Neuronal stem cell (in vitro differentiated cells): Measurements from ENCODE around the gene RARB.

Source experiments
- DNase-seq: peaks from one replicate; pipeline ENCODE4 v3.0.0-alpha.2; 2013; ENCODE audit warnings: low spot score
- H2AFZ ChIP-seq: one replicate; pipeline ENCODE4 v1.6.1; 2013; ENCODE audit warnings: mild to moderate bottlenecking, low read length, inconsistent platforms
- H2AK5ac ChIP-seq: 2 replicates; pipeline ENCODE4 v1.6.1; 2013; ENCODE audit warnings: low read depth, mild to moderate bottlenecking, inconsistent platforms, low read length, moderate library complexity, mixed read lengths
- H2BK120ac ChIP-seq: 2 replicates; pipeline ENCODE4 v1.6.1; 2013; ENCODE audit warnings: low read depth, mild to moderate bottlenecking, inconsistent platforms, low read length, moderate library complexity, mixed read lengths
- H2BK12ac ChIP-seq: one replicate; pipeline ENCODE4 v1.6.1; 2013; ENCODE audit warnings: low read length, inconsistent platforms
- H2BK15ac ChIP-seq: 2 replicates; pipeline ENCODE4 v1.6.1; 2013; ENCODE audit warnings: mild to moderate bottlenecking, low read length, inconsistent platforms, mixed read lengths
- H2BK5ac ChIP-seq: one replicate; pipeline ENCODE4 v1.6.1; 2013; ENCODE audit warnings: inconsistent platforms, mild to moderate bottlenecking, low read length, moderate library complexity
- H3K14ac ChIP-seq: one replicate; pipeline ENCODE4 v1.6.1; 2013; ENCODE audit warnings: low read length, inconsistent platforms
- H3K18ac ChIP-seq: 2 replicates; pipeline ENCODE4 v1.6.1; 2013; ENCODE audit warnings: low read length, inconsistent platforms
- H3K23ac ChIP-seq: 2 replicates; pipeline ENCODE4 v1.6.1; 2013; ENCODE audit warnings: low read depth, mild to moderate bottlenecking, mixed read lengths, low read length, inconsistent platforms; ENCODE audit not compliant: poor library complexity
- H3K27ac ChIP-seq: replicated peaks from 3 replicates; pipeline ENCODE4 v1.5.1; 2013; ENCODE audit warnings: low read length, inconsistent platforms
- H3K27me3 ChIP-seq, 3 experiments: 2 replicates each; pipeline ENCODE4 v1.6.1; 2013; ENCODE audit warnings: low read length in 3 of 3, mild to moderate bottlenecking in 2 of 3, inconsistent platforms in 1 of 3, low read depth in 1 of 3, mixed read lengths in 1 of 3, moderate library complexity in 1 of 3; ENCODE audit not compliant: control insufficient read depth in 3 of 3, insufficient read depth in 3 of 3
- H3K36me3 ChIP-seq, 2 donors: replicated peaks in 1 of 2; 2 replicates each; pipeline ENCODE4 v1.6.1; 2013; ENCODE audit warnings: low read length in 2 of 2; ENCODE audit not compliant: control insufficient read depth in 2 of 2, insufficient read depth in 2 of 2
- H3K4ac ChIP-seq: 2 replicates; pipeline ENCODE4 v1.6.1; 2013; ENCODE audit warnings: inconsistent platforms, mild to moderate bottlenecking, low read length, moderate library complexity
- H3K4me1 ChIP-seq, 2 donors: 1 replicate in 1 of 2; 2 replicates in 1 of 2; pipeline ENCODE4 v1.6.1; 2013; ENCODE audit warnings: low read length in 2 of 2, low read depth in 1 of 2; ENCODE audit not compliant: control insufficient read depth in 2 of 2, insufficient read depth in 1 of 2
- H3K4me2 ChIP-seq: one replicate; pipeline ENCODE4 v1.6.1; 2013; ENCODE audit warnings: mild to moderate bottlenecking, low read length, inconsistent platforms; ENCODE audit not compliant: insufficient read depth, poor library complexity, severe bottlenecking
- H3K4me3 ChIP-seq, 2 donors: 2 replicates each; pipeline ENCODE4 v1.5.1; 2013; ENCODE audit warnings: low read length in 2 of 2, mild to moderate bottlenecking in 2 of 2, inconsistent platforms in 1 of 2, moderate library complexity in 1 of 2
- H3K79me1 ChIP-seq: one replicate; pipeline ENCODE4 v1.6.1; 2013; ENCODE audit warnings: low read depth, mild to moderate bottlenecking, inconsistent platforms, low read length, moderate library complexity
- H3K9ac ChIP-seq: one replicate; pipeline ENCODE4 v1.6.1; 2013; ENCODE audit warnings: mild to moderate bottlenecking, low read depth, low read length, inconsistent platforms; ENCODE audit not compliant: poor library complexity
- H3K9me3 ChIP-seq, 2 donors: replicated peaks in 1 of 2; 2 replicates each; pipeline versions ENCODE3 to v1.6.1; 2013; ENCODE audit warnings: low read length in 2 of 2, mild to moderate bottlenecking in 2 of 2, inconsistent platforms in 1 of 2, low read depth in 1 of 2, mixed read lengths in 1 of 2, moderate library complexity in 1 of 2; ENCODE audit not compliant: control insufficient read depth in 2 of 2, insufficient read depth in 1 of 2
- H4K8ac ChIP-seq: one replicate; pipeline ENCODE4 v1.6.1; 2013; ENCODE audit warnings: low read depth, mild to moderate bottlenecking, inconsistent platforms, low read length, moderate library complexity
- H4K91ac ChIP-seq: one replicate; pipeline ENCODE4 v1.6.1; 2013; ENCODE audit warnings: low read length, low read depth, mild to moderate bottlenecking, inconsistent platforms; ENCODE audit not compliant: poor library complexity
- WGBS, 2 donors: extraction: QIAGEN DNeasy Blood & Tissue Kit; methylation state at CpG; one replicate each; pipeline ENCODE4 v1.1.7; 2013; ENCODE audit warnings: missing lambda C conversion rate in 2 of 2, mixed read lengths in 1 of 2; ENCODE audit not compliant: insufficient read length in 2 of 2, insufficient replicate concordance in 1 of 2; ENCODE audit errors: extremely low coverage in 2 of 2; 5-methylcytosine and 5-hydroxymethylcytosine counted together

Gene RARB

GRCh38 chr3:25444273-25444672, 16.2 kb downstream of the RARB start:
- Histone ChIP-seq H3K4me2 (no peak overlapping the region), H3K18ac (no peak overlapping the region), H3K4me1 (peaks cover under 1 to 6% of the 10 kb centered on the region in 2 donors), H3K27me3 (no peaks in the 10 kb centered on the region), H3K9me3 (no peaks in the 10 kb centered on the region), H3K27ac (no peak overlapping the region), H2AK5ac (no peak overlapping the region), H3K36me3 (no peaks in the 10 kb centered on the region), H4K8ac (no peak overlapping the region), H3K4me3 (no peak overlapping the region), H2BK120ac (no peak overlapping the region), H3K23ac (no peak overlapping the region), H2BK15ac (no peak overlapping the region), H3K9ac (no peak overlapping the region), H2BK5ac (no peak overlapping the region), H3K14ac (no peak overlapping the region), H3K79me1 (no peaks in the 10 kb centered on the region), H2AFZ (no peak overlapping the region), H4K91ac (no peak overlapping the region), H2BK12ac (no peak overlapping the region), H3K4ac (no peak overlapping the region)
- WGBS, 2 donors = no CpG with 5 or more reads among the region's 2 CpGs
- DNase-seq = no peak

DNA sequence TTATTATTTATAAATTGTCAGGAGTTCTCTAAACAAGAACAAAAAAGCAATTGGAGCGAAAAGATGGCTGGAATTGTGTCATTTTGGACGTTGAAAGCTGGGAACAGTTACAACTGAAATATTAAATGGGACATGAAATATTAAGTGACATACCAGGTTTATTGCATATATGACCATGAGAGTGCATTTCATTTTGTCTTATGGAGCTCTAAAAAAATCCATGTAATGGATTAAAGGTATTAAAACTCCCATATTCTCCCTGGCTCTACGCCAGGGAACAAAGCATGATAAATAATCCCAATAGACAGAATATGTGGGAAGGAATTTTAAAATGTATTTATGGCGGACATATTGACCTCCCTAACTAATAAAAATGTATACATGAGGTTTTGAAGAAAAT, 17.7 kb downstream of the RARB start:
- H4K91ac ChIP-seq = no peak overlapping the region
- H3K4me3 ChIP-seq = no peak overlapping the region
- H2AFZ ChIP-seq = no peak overlapping the region
- no peak overlapping the region for H3K4me2 ChIP-seq
- H3K27ac ChIP-seq = no peak overlapping the region
- no peak overlapping the region for H2BK12ac ChIP-seq
- H3K18ac ChIP-seq = no peak overlapping the region
- peaks cover 2 to 8% of the 10 kb centered on the region in 2 donors for H3K4me1 ChIP-seq
- WGBS, 2 donors = no CpG with 5 or more reads among the region's 4 CpGs
- no peak overlapping the region for H2BK15ac ChIP-seq
- H3K36me3 ChIP-seq = no peaks in the 10 kb centered on the region
- H4K8ac ChIP-seq = no peak overlapping the region
- H3K9ac ChIP-seq = no peak overlapping the region
- H2BK5ac ChIP-seq = no peak overlapping the region
- H3K23ac ChIP-seq = no peak overlapping the region
- H3K79me1 ChIP-seq = no peaks in the 10 kb centered on the region
- H2BK120ac ChIP-seq = no peak overlapping the region
- H3K27me3 ChIP-seq = no peaks in the 10 kb centered on the region
- H3K9me3 ChIP-seq = peaks cover 0 to 3% of the 10 kb centered on the region in 2 donors
- no peak for DNase-seq
- H3K14ac ChIP-seq = no peak overlapping the region
- H3K4ac ChIP-seq = no peak overlapping the region
- H2AK5ac ChIP-seq = no peak overlapping the region

DNA sequence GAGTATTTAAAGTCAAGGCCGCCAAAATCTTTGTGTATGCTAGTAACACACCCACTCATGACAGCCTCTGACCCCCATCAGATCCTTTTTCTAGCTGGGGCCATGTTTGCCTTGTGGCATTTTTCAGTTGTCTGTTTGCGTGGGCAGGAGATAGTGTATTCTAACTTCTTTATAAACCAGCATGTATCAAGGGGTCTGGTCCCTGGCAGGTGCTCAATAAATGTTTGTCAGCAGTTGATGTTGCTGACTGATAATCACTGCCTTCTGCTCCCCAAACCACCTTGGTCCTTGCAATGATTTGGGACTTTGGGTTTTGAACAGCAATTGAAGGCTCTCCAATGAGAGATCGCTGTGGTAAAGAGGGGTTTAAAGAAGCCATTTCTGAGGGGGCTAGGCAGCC, 19.2 kb downstream of the RARB start:
- H3K9me3 ChIP-seq = peaks cover 0 to 3% of the 10 kb centered on the region in 2 donors
- no peak overlapping the region for H4K8ac ChIP-seq
- H2BK12ac ChIP-seq = no peak overlapping the region
- H3K23ac ChIP-seq = no peak overlapping the region
- H2BK5ac ChIP-seq = no peak overlapping the region
- no peak overlapping the region for H3K4me2 ChIP-seq
- H3K27ac ChIP-seq = no peak overlapping the region
- no CpG with 5 or more reads among the region's 3 CpGs for WGBS, 2 donors
- no peak overlapping the region for H2AK5ac ChIP-seq
- no peaks in the 10 kb centered on the region for H3K27me3 ChIP-seq
- H3K9ac ChIP-seq = no peak overlapping the region
- H2BK15ac ChIP-seq = no peak overlapping the region
- H3K4me3 ChIP-seq = no peak overlapping the region
- H3K18ac ChIP-seq = no peak overlapping the region
- H4K91ac ChIP-seq = no peak overlapping the region
- H2BK120ac ChIP-seq = no peak overlapping the region
- H3K4ac ChIP-seq = no peak overlapping the region
- H3K36me3 ChIP-seq = no peaks in the 10 kb centered on the region
- no peak for DNase-seq
- no peak overlapping the region for H2AFZ ChIP-seq
- peaks cover 2 to 8% of the 10 kb centered on the region in 2 donors for H3K4me1 ChIP-seq
- H3K79me1 ChIP-seq = no peaks in the 10 kb centered on the region
- no peak overlapping the region for H3K14ac ChIP-seq

GRCh38 chr3:25447925-25448324, 19.9 kb downstream of the RARB start:
- Histone ChIP-seq H2AFZ (no peak overlapping the region), H3K36me3 (no peaks in the 10 kb centered on the region), H3K27ac (no peak overlapping the region), H4K8ac (no peak overlapping the region), H2AK5ac (no peak overlapping the region), H3K9ac (no peak overlapping the region), H3K27me3 (no peaks in the 10 kb centered on the region), H3K23ac (no peak overlapping the region), H3K4ac (no peak overlapping the region), H2BK12ac (no peak overlapping the region), H3K4me2 (no peak overlapping the region), H2BK15ac (no peak overlapping the region), H3K18ac (no peak overlapping the region), H3K79me1 (no peaks in the 10 kb centered on the region), H3K4me1 (peaks cover 2 to 8% of the 10 kb centered on the region in 2 donors), H2BK120ac (no peak overlapping the region), H3K9me3 (peaks cover 0 to 3% of the 10 kb centered on the region in 2 donors), H3K4me3 (no peak overlapping the region), H4K91ac (no peak overlapping the region), H2BK5ac (no peak overlapping the region), H3K14ac (no peak overlapping the region)
- no peak for DNase-seq
- no CpG with 5 or more reads among the region's 3 CpGs for WGBS, 2 donors
